ENCODE results near the gene SCGB1D2.
A peak's percentile ranks its signal among the peaks of the same experiment; 100 is the strongest.

SCGB1D2 gene

DNA sequence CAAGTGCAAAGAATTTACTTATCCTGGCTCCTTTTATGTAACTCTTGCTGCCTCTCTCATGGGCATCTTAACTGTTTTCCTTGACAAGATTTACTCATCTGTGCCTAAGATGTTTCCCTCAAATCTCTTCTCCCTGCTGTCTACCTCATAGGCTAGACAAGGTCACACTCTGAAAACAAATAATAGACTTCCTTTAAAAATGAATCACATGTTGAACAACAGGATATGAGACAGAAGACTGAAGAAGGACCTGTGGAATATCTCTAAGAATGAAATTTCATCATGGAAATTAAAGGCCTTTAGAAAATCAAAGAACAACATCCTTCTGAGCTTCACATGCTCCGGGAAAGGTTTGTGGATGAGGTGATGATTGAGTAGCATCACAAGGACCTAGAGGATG, 22.0 kb downstream of the SCGB1D2 start:
- Histone ChIP-seq H2BK15ac (replicated peaks; ENCODE audit: low read depth) (no peak overlapping the region), H4K5ac (ENCODE audit: low read length) (no peak overlapping the region), H2BK120ac (ENCODE audit: low read depth, low read length) (no peak overlapping the region), H2AK5ac (ENCODE audit: low read length) (no peak overlapping the region), H3K27me3 (ENCODE audit: insufficient read depth, low read length, poor library complexity) (no peaks in the 10 kb centered on the region), H2BK5ac (ENCODE audit: low read length) (no peak overlapping the region), H3K27ac (ENCODE audit: low read depth, low read length) (no peak overlapping the region), H3K4me2 (ENCODE audit: low read length) (no peak overlapping the region), H3K18ac (ENCODE audit: low read length) (no peak overlapping the region), H3K79me1 (ENCODE audit: low read length) (no peaks in the 10 kb centered on the region), H3K79me2 (ENCODE audit: control insufficient read depth, insufficient read depth, low read length) (no peaks in the 10 kb centered on the region), H3K23ac (ENCODE audit: low read length) (no peak overlapping the region), H3K9ac (ENCODE audit: low read length) (no peak overlapping the region), H3K4ac (ENCODE audit: low read depth, low read length) (no peak overlapping the region), H4K8ac (ENCODE audit: low read depth, low read length) (no peak overlapping the region), H3K36me3 (ENCODE audit: control insufficient read depth, insufficient read depth, low read length) (no peaks in the 10 kb centered on the region), H3K4me1 (ENCODE audit: control insufficient read depth, low read depth, low read length) (no peaks in the 10 kb centered on the region), H3K4me3 (ENCODE audit: low read length) (no peak overlapping the region), H3K56ac (ENCODE audit: low read length) (no peak overlapping the region)
- DNase-seq, result no peak
- WGBS (ENCODE audit: extremely low coverage, insufficient coverage, low lambda C conversion rate), result no CpG with 5 or more reads among the region's 1 CpG

DNA sequence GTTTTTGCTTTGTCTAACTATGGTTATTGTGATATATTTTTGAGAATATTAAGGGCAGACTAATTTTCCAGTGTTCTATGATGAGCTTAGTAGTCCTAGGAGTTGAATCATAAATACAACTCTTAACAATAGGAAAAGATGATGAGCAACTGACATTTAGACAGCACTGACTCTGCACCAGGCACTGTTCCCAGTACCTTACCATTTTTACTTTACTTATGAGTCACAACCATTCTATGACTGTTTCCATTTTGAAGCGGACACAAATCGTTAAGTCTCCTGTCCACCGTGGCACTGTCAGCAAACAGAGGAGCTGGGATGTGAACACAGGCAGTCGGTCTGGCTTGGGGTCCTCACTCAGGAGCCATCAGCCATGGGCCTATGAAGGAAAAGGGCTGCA, 24.5 kb downstream of the SCGB1D2 start:
- no CpG with 5 or more reads among the region's 4 CpGs for WGBS (ENCODE audit: extremely low coverage, insufficient coverage, low lambda C conversion rate)
- Histone ChIP-seq H2AK5ac (ENCODE audit: low read length) (no peak overlapping the region), H3K27me3 (ENCODE audit: insufficient read depth, low read length, poor library complexity) (no peaks in the 10 kb centered on the region), H3K56ac (ENCODE audit: low read length) (no peak overlapping the region), H3K4ac (ENCODE audit: low read depth, low read length) (no peak overlapping the region), H3K4me3 (ENCODE audit: low read length) (no peak overlapping the region), H3K36me3 (ENCODE audit: control insufficient read depth, insufficient read depth, low read length) (no peaks in the 10 kb centered on the region), H3K79me1 (ENCODE audit: low read length) (no peaks in the 10 kb centered on the region), H4K8ac (ENCODE audit: low read depth, low read length) (no peak overlapping the region), H3K4me1 (ENCODE audit: control insufficient read depth, low read depth, low read length) (no peaks in the 10 kb centered on the region), H3K23ac (ENCODE audit: low read length) (no peak overlapping the region), H3K4me2 (ENCODE audit: low read length) (no peak overlapping the region), H2BK120ac (ENCODE audit: low read depth, low read length) (no peak overlapping the region), H3K27ac (ENCODE audit: low read depth, low read length) (no peak overlapping the region), H3K18ac (ENCODE audit: low read length) (no peak overlapping the region), H3K9ac (ENCODE audit: low read length) (no peak overlapping the region), H2BK5ac (ENCODE audit: low read length) (no peak overlapping the region), H4K5ac (ENCODE audit: low read length) (no peak overlapping the region), H2BK15ac (replicated peaks; ENCODE audit: low read depth) (no peak overlapping the region), H3K79me2 (ENCODE audit: control insufficient read depth, insufficient read depth, low read length) (no peaks in the 10 kb centered on the region)
- no peak for DNase-seq

DNA sequence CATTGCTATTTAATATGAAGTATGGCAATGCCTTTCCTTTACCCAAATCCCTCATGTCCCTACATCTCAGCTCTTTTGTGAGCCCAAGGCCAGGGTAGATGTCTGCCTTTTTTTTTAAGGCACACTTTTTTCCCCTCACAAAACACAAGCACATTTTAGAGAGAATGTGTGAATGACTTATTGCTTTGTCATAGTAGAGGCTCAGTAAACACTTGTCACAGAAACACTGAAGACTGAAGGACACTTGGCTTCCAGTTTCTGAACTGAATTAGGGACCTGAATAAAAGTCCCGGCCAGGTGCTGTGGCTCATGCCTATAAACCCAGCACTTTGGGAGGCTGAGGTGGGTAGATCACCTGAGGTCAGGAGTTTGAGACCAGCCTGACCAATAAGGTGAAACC, 25.0 kb downstream of the SCGB1D2 start:
- Histone ChIP-seq H3K27me3 (ENCODE audit: insufficient read depth, low read length, poor library complexity) (no peaks in the 10 kb centered on the region), H4K8ac (ENCODE audit: low read depth, low read length) (no peak overlapping the region), H3K79me2 (ENCODE audit: control insufficient read depth, insufficient read depth, low read length) (no peaks in the 10 kb centered on the region), H4K5ac (ENCODE audit: low read length) (no peak overlapping the region), H3K23ac (ENCODE audit: low read length) (no peak overlapping the region), H3K4me3 (ENCODE audit: low read length) (no peak overlapping the region), H2BK120ac (ENCODE audit: low read depth, low read length) (no peak overlapping the region), H3K56ac (ENCODE audit: low read length) (no peak overlapping the region), H2BK15ac (replicated peaks; ENCODE audit: low read depth) (no peak overlapping the region), H3K9ac (ENCODE audit: low read length) (no peak overlapping the region), H2BK5ac (ENCODE audit: low read length) (no peak overlapping the region), H3K4me1 (ENCODE audit: control insufficient read depth, low read depth, low read length) (no peaks in the 10 kb centered on the region), H3K4ac (ENCODE audit: low read depth, low read length) (no peak overlapping the region), H3K36me3 (ENCODE audit: control insufficient read depth, insufficient read depth, low read length) (no peaks in the 10 kb centered on the region), H3K18ac (ENCODE audit: low read length) (no peak overlapping the region), H2AK5ac (ENCODE audit: low read length) (no peak overlapping the region), H3K79me1 (ENCODE audit: low read length) (no peaks in the 10 kb centered on the region), H3K27ac (ENCODE audit: low read depth, low read length) (no peak overlapping the region), H3K4me2 (ENCODE audit: low read length) (no peak overlapping the region)
- WGBS (ENCODE audit: extremely low coverage, insufficient coverage, low lambda C conversion rate), result no CpG with 5 or more reads among the region's 1 CpG
- DNase-seq, result no peak

DNA sequence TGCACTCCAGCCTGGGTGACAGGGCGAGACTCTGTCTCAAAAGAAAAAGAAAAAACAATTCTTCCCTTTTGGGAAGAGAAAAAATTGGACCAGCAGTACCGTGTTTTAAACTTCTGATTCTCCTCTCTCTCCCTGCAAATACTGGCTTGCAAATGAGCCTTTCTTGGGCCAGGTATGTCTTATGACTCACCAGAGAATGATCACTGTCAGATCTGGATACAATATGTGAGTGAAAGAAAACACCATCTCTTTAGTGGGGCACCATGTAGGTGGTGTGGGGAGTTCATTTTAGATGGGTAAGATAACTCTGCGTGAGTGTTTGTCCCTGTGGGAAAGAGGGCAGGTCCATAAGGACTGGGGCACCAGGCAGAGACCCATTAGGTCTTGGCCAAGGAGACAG, 25.5 kb downstream of the SCGB1D2 start:
- Histone ChIP-seq H4K8ac (ENCODE audit: low read depth, low read length) (no peak overlapping the region), H3K9ac (ENCODE audit: low read length) (no peak overlapping the region), H3K4ac (ENCODE audit: low read depth, low read length) (no peak overlapping the region), H3K79me1 (ENCODE audit: low read length) (no peaks in the 10 kb centered on the region), H3K79me2 (ENCODE audit: control insufficient read depth, insufficient read depth, low read length) (no peaks in the 10 kb centered on the region), H3K27me3 (ENCODE audit: insufficient read depth, low read length, poor library complexity) (no peaks in the 10 kb centered on the region), H2AK5ac (ENCODE audit: low read length) (no peak overlapping the region), H3K27ac (ENCODE audit: low read depth, low read length) (no peak overlapping the region), H3K4me3 (ENCODE audit: low read length) (no peak overlapping the region), H3K56ac (ENCODE audit: low read length) (no peak overlapping the region), H4K5ac (ENCODE audit: low read length) (no peak overlapping the region), H2BK5ac (ENCODE audit: low read length) (no peak overlapping the region), H2BK120ac (ENCODE audit: low read depth, low read length) (no peak overlapping the region), H3K18ac (ENCODE audit: low read length) (no peak overlapping the region), H3K4me1 (ENCODE audit: control insufficient read depth, low read depth, low read length) (no peaks in the 10 kb centered on the region), H3K4me2 (ENCODE audit: low read length) (no peak overlapping the region), H3K23ac (ENCODE audit: low read length) (no peak overlapping the region), H2BK15ac (replicated peaks; ENCODE audit: low read depth) (no peak overlapping the region), H3K36me3 (ENCODE audit: control insufficient read depth, insufficient read depth, low read length) (no peaks in the 10 kb centered on the region)
- no CpG with 5 or more reads among the region's 3 CpGs for WGBS (ENCODE audit: extremely low coverage, insufficient coverage, low lambda C conversion rate)
- no peak for DNase-seq

DNA sequence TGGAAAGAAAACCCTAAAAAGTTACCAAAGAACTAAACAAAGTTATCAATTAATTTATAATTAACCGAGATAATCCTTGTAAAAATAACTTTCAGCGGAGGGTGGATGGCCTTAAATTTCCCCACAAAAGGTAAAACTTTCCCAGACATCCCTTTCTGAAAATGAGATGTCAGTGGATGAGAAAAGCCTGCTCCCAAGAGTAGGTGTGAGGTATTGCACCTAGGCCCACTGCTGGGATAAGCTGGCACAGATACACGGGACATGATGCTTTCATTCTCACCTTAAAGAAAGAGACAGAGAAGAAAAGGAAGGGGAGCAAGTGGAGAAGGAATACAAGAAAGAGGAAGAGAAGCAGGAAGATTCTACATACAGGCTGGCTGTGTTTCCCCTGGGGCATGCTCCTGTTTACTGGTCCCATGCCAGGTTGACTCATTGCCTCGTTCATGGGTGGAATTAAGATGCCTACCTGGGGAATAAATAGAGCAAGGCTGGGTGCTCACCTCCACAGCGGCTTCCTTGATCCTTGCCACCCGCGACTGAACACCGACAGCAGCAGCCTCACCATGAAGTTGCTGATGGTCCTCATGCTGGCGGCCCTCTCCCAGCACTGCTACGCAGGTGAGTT, 27.7 kb downstream of the SCGB1D2 start, which contains the start of gene SCGB2A2:
SCGB2A2 (plus strand) TSS at position 505 of the 625 bp plus-strand sequence; CDS start at position 564, 59 bp downstream.
- Histone ChIP-seq H3K4me3 (ENCODE audit: low read length) (no peak within 1 kb of the TSS), H3K36me3 (ENCODE audit: control insufficient read depth, insufficient read depth, low read length) (no peaks in the 10 kb centered on the region), H3K4ac (ENCODE audit: low read depth, low read length) (no peak within 1 kb of the TSS), H3K9ac (ENCODE audit: low read length) (no peak within 1 kb of the TSS), H2BK5ac (ENCODE audit: low read length) (no peak within 1 kb of the TSS), H3K27me3 (ENCODE audit: insufficient read depth, low read length, poor library complexity) (no peaks in the 10 kb centered on the region), H3K79me2 (ENCODE audit: control insufficient read depth, insufficient read depth, low read length) (no peaks in the 10 kb centered on the region), H4K8ac (ENCODE audit: low read depth, low read length) (no peak within 1 kb of the TSS), H3K23ac (ENCODE audit: low read length) (no peak within 1 kb of the TSS), H3K56ac (ENCODE audit: low read length) (no peak within 1 kb of the TSS), H2BK15ac (replicated peaks; ENCODE audit: low read depth) (no peak within 1 kb of the TSS), H3K18ac (ENCODE audit: low read length) (no peak within 1 kb of the TSS), H2BK120ac (ENCODE audit: low read depth, low read length) (no peak within 1 kb of the TSS), H3K27ac (ENCODE audit: low read depth, low read length) (no peak within 1 kb of the TSS), H3K4me1 (ENCODE audit: control insufficient read depth, low read depth, low read length) (no peaks in the 10 kb centered on the region), H3K79me1 (ENCODE audit: low read length) (no peaks in the 10 kb centered on the region), H3K4me2 (ENCODE audit: low read length) (no peak within 1 kb of the TSS), H2AK5ac (ENCODE audit: low read length) (no peak within 1 kb of the TSS), H4K5ac (ENCODE audit: low read length) (no peak within 1 kb of the TSS)
- no CpG with 5 or more reads among the region's 10 CpGs for WGBS (ENCODE audit: extremely low coverage, insufficient coverage, low lambda C conversion rate)
- DNase-seq, result peak; percentile 10

GRCh38 chr11:62273284-62273683, 31.2 kb downstream of the SCGB1D2 start:
- Histone ChIP-seq H4K8ac (ENCODE audit: low read depth, low read length) (no peak overlapping the region), H3K9ac (ENCODE audit: low read length) (no peak overlapping the region), H2BK120ac (ENCODE audit: low read depth, low read length) (no peak overlapping the region), H3K79me2 (ENCODE audit: control insufficient read depth, insufficient read depth, low read length) (no peaks in the 10 kb centered on the region), H3K36me3 (ENCODE audit: control insufficient read depth, insufficient read depth, low read length) (no peaks in the 10 kb centered on the region), H4K5ac (ENCODE audit: low read length) (no peak overlapping the region), H3K4me1 (ENCODE audit: control insufficient read depth, low read depth, low read length) (no peaks in the 10 kb centered on the region), H3K4me3 (ENCODE audit: low read length) (no peak overlapping the region), H3K27me3 (ENCODE audit: insufficient read depth, low read length, poor library complexity) (no peaks in the 10 kb centered on the region), H3K56ac (ENCODE audit: low read length) (no peak overlapping the region), H3K27ac (ENCODE audit: low read depth, low read length) (no peak overlapping the region), H2BK5ac (ENCODE audit: low read length) (no peak overlapping the region), H3K18ac (ENCODE audit: low read length) (no peak overlapping the region), H2AK5ac (ENCODE audit: low read length) (no peak overlapping the region), H2BK15ac (replicated peaks; ENCODE audit: low read depth) (no peak overlapping the region), H3K4ac (ENCODE audit: low read depth, low read length) (no peak overlapping the region), H3K23ac (ENCODE audit: low read length) (no peak overlapping the region), H3K79me1 (ENCODE audit: low read length) (no peaks in the 10 kb centered on the region), H3K4me2 (ENCODE audit: low read length) (no peak overlapping the region)
- no peak for DNase-seq
- no CpG with 5 or more reads among the region's 5 CpGs for WGBS (ENCODE audit: extremely low coverage, insufficient coverage, low lambda C conversion rate)
